22Rv1 (cell line): ENCODE measurements around the gene XNDC1N.
"Not testable (repeated sequence)": the region's sequence is repeated elsewhere in the genome, so short reads cannot be mapped to it uniquely, and the experiment has no call there.

Source experiments
- H3K27ac ChIP-seq: fragments of 450-650 bp; 2 replicates; pipeline ENCODE4 v1.5.1; 2017
- CTCF ChIP-seq: fragments of 450-650 bp; IDR thresholded peaks from 2 replicates; pipeline ENCODE4 v1.5.1; 2017; ENCODE audit warnings: mild to moderate bottlenecking
- ZFX ChIP-seq: fragments of 450-650 bp; IDR thresholded peaks from 2 replicates; pipeline ENCODE4 v1.6.1; 2017; ENCODE audit warnings: antibody characterized with exemption, borderline replicate concordance

Gene XNDC1N

DNA sequence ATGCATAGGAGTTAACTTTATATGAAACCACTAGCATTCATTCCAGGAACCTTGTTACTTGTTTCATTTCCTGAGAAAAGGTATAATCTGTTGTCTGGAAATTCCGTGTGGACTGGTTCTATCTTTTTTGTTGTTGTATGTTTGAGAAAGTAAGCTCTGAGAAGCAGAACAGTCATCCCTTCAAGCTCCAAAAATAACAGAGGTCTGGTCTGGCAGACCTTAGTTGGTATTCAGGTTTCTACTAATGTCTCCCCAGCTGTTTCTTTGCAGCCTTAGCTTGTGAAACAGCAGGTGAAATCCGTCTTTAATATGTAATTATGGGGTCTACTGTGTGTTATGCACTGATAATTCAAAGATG, 2.8 kb upstream of the XNDC1N start:
- no peak for TF ChIP-seq ZFX

GRCh38 chr11:71930556-71931244, 2.3 kb upstream of the XNDC1N start:
- TF ChIP-seq CTCF (no peak), ZFX (no peak)
- no peak overlapping the region for H3K27ac ChIP-seq

More for the DNA sequence above, 2.8 kb upstream of the XNDC1N start:
- no peak overlapping the region for H3K27ac ChIP-seq

DNA sequence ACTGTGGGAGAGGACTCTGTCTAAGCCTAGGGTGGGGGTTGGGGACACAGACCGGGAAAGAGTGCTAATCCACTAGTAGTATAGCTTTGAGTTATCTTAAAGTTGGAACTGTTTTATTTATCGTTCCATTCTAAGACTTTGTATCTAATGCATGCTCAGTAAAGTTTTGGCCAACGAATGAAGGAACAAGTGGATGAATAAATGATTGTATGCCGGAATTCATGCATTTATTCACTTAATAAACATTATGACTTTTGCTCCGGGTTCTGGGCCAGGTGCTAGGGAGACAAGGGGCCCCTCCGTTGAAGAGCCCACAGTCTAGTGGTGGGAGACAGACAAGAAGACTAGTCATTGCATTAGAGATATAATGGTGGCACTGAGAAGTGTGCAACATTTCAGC, 1.1 kb upstream of the XNDC1N start:
- peak overlapping the region; percentile 96 for H3K27ac ChIP-seq
- TF ChIP-seq ZFX (no peak), CTCF (no peak)

DNA sequence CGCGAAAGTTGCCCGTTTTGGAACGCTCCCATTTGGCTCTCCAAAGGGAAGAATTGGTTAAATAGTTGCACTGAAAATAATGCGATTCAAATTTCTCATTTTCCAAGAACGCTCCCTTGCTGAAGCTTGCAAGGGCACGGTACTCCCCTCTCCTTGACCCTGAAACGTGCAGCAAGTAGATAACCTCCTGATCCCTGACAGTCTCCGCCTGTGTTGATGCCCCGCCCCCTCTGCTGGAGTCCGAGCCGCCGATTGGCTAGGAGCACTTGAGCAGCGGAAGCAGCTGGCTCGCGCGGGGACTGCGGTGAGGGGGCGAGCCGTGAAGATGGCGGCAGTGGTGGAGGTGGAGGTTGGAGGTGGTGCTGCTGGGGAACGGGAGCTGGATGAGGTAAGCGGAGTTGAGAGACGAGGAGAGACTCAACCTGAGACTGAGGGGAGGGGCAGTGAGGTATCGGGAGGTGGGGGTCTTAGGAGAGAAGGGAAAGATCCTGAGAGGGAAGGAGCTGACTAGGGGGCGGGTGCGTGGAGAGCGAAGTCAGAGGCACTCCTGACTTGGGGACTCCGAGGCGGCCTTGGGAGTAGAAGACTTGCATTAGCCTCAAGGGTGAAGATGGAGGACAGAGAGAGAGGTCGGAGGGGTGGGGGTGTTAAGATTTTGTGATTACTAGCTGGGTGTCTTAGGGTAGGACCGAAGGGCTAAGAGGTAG, 496 bp upstream of the XNDC1N start, which contains the start of gene RNF121:
RNF121 (plus strand) TSS at position 310 of the 707 bp plus-strand sequence; CDS start at position 326, 16 bp downstream.
- TF ChIP-seq ZFX, result no peak
- TF ChIP-seq CTCF, result no peak
- H3K27ac ChIP-seq, result peak within 1 kb of the TSS; percentile 96

DNA sequence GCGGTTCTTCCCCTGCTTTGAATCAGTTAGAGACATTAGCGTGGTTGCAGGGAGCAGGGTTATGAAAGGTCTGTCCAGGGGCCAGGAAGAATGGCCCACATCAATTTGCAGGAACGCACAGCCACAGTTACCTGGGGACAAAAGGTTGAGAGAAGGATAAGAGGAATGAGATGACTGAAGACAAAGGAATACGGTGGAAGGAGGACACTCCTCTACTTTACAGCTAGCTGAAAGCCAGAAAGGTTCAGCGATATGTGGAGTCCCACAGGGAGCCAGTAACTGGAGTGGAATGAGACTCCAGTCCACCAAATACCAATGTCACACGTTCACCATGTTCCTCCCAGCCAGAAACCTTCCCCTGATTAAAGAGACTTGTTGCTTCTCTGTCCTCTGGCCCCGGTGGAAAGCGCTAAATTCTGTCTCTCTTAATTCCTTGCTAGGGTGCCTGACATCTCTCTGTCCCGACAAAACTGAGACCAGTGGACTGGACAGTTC, 10.7 kb downstream of the XNDC1N start:
- TF ChIP-seq CTCF (no peak), ZFX (no peak)
- H3K27ac ChIP-seq, result no peak overlapping the region

- TF ChIP-seq ZFX, result no peak
- TF ChIP-seq CTCF, result no peak
- no peak overlapping the region for H3K27ac ChIP-seq
Measured at GRCh38 chr11:71914617-71915189, 13.7 kb downstream of the XNDC1N start.

- no peak overlapping the region for H3K27ac ChIP-seq
- TF ChIP-seq CTCF (no peak), ZFX (no peak)
Measured at GRCh38 chr11:71913756-71914526, 14.5 kb downstream of the XNDC1N start.

- not testable (repeated sequence) for H3K27ac ChIP-seq
Measured at GRCh38 chr11:71911986-71912340, 16.4 kb downstream of the XNDC1N start.

DNA sequence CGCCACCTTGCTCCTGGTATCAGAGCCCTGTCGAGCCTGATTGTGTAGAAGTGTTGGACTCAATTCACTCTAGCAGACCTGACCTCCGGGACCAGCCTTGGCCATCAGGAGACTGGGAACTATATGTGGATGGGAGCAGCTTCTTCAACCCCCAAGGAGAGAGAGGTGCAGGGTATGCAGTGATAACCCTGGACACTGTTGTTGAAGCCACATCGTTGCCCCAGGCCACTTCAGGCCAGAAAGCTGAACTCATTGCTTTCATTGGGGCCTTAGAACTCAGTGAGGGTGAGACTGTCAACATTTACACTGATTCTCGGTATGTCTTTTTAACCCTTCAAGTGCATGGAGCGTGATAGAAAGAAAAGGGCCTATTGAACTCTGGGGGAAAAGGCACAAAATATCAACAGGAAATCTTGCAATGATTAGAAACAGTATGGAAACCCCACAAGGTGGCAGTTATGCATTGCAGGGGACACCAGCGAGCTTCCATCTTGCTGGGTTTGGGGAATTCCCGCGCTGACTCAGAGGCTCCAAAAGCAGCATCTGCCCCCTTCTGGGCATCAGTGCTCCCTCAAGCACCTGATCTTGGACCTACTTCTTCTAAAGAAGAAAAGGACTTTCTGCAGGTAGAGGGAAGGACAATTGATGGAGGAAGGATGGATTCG, 16.9 kb downstream of the XNDC1N start:
- not testable (repeated sequence) for H3K27ac ChIP-seq

- H3K27ac ChIP-seq, result not testable (repeated sequence)
Measured at GRCh38 chr11:71910775-71911174, 17.6 kb downstream of the XNDC1N start.
